HepG2 (cell line): ENCODE data around the gene ZNF740. TPM values are rescaled to one million over a fixed set of nuclear protein-coding genes. Genes with fewer than 3 reads are reported as not detected.

Source experiments
- ARID4A ChIP-seq: sonication (generic); formaldehyde crosslinking; IDR thresholded peaks from 2 replicates; pipeline ENCODE4 v1.5.0; 2020; ENCODE audit warnings: mild to moderate bottlenecking, missing genetic modification reagents, borderline replicate concordance
- CEBPG ChIP-seq: IDR thresholded peaks from 2 replicates; pipeline ENCODE4 v1.6.1; 2016
- ELF1 ChIP-seq: sonication (generic); formaldehyde crosslinking; IDR thresholded peaks from 2 replicates; pipeline ENCODE4 v1.4.0; 2020; ENCODE audit warnings: missing genetic modification reagents
- ETV6 ChIP-seq: sonication (generic); formaldehyde crosslinking; conservative IDR thresholded peaks from 2 replicates; pipeline ENCODE4 v1.4.0; 2020; ENCODE audit warnings: missing genetic modification reagents
- FOXA3 ChIP-seq: IDR thresholded peaks from 2 replicates; pipeline ENCODE4 v1.6.1; 2016; ENCODE audit warnings: missing genetic modification reagents, missing compliant biosample characterization
- HDAC2 ChIP-seq: sonication (generic); formaldehyde crosslinking; IDR thresholded peaks from 2 replicates; pipeline ENCODE4 v1.4.0; 2020; ENCODE audit warnings: missing genetic modification reagents
- MLX ChIP-seq: IDR thresholded peaks from 2 replicates; pipeline ENCODE4 v1.6.1; 2016
- NR2F6 ChIP-seq, 2 experiments: IDR thresholded peaks; 2 replicates each; pipeline ENCODE4 v1.6.1; 2016; ENCODE audit warnings: antibody characterized with exemption in 1 of 2, mild to moderate bottlenecking in 1 of 2
- SYNCRIP ChIP-seq: fragments of 200-400 bp; formaldehyde crosslinking; IDR thresholded peaks from 2 replicates; pipeline ENCODE4 v1.6.1; 2018; ENCODE audit warnings: mild to moderate bottlenecking, low read depth, low read length; ENCODE audit not compliant: insufficient read depth
- TEAD3 ChIP-seq: optimal IDR thresholded peaks from 2 replicates; pipeline ENCODE3; 2016; ENCODE audit warnings: borderline replicate concordance
- THAP9 ChIP-seq: sonication (generic); formaldehyde crosslinking; IDR thresholded peaks from 2 replicates; pipeline ENCODE4; 2020; ENCODE audit warnings: missing genetic modification reagents, mild to moderate bottlenecking, borderline replicate concordance
- ZNF318 ChIP-seq: sonication (generic); formaldehyde crosslinking; IDR thresholded peaks from 2 replicates; pipeline ENCODE4 v1.4.0; 2020; ENCODE audit warnings: mild to moderate bottlenecking, missing genetic modification reagents
- polyA plus RNA-seq, 8 experiments: library from polyadenylated mRNA; depleted of rRNA in 3 of 8; stranded (reverse) in 7 of 8; unstranded in 1 of 8; fragments of >200 nt; fragmentation: Illumina TruSeq in 4 of 8; extraction: Trizol in 4 of 8; gene quantifications; 2 replicates each; pipeline versions ENCODE4 v1.2.1 to v1.2.3, GENCODE V29; 2011 to 2016; ENCODE audit warnings: low read depth in 4 of 8, missing spikeins in 1 of 8, mixed read lengths in 1 of 8; ENCODE audit not compliant: insufficient read depth in 1 of 8
- total RNA-seq, 5 experiments: library from RNA; depleted of rRNA; stranded (reverse); fragments of >200 nt; fragmentation: Illumina TruSeq; extraction: Trizol; gene quantifications; 2 replicates each; pipeline ENCODE4 v1.2.3, GENCODE V29; 2016; ENCODE audit warnings: low read depth in 1 of 5

Gene ZNF740
- total and polyA plus RNA-seq, 2 of the 13 experiments (the other 11 are each of a cell fraction or from before 2014, with no cell fraction given), result 16.9 to 19.0 TPM

GRCh38 chr12:53159195-53159839 lies 21.2 kb upstream of the ZNF740 start (continued):
- TF ChIP-seq ZNF318 (CRISPR knock-in tag) (0 out of 2 replicates have a peak, but pooled peaks have one; percentile 72), ETV6 (CRISPR knock-in tag) (peak; percentile 70; the same call in 1 of the 2 replicates), SYNCRIP (no peak), FOXA3 (CRISPR knock-in tag) (peak; percentile 47; the same call in 1 of the 2 replicates), HDAC2 (CRISPR knock-in tag) (peak; percentile 49; the same call in 1 of the 2 replicates), NR2F6 (IDR thresholded peaks at IDR 0.05) (no peak), NR2F6 (CRISPR knock-in tag; IDR thresholded peaks at IDR 0.05) (peak; percentile 49; the same call in 1 of the 2 replicates), CEBPG (CRISPR knock-in tag) (peak; percentile 93), TEAD3 (CRISPR knock-in tag) (peak; percentile 73), ARID4A (CRISPR knock-in tag) (peak; percentile 59; the same call in 1 of the 2 replicates), MLX (CRISPR knock-in tag) (no peak), THAP9 (CRISPR knock-in tag) (peak; percentile 48; the same call in 1 of the 2 replicates), ELF1 (CRISPR knock-in tag) (no peak)
